IMR-90 (cell line): ENCODE results near the gene SNTG2. TPM values are rescaled to one million over a fixed set of nuclear protein-coding genes. Genes with fewer than 3 reads are reported as not detected.

ENCODE experiments used
- ATAC-seq: fragments of 200-7000 bp; cut with Tn5 transposase; 2 replicates; pipeline ENCODE4 v1.9.1; 2020; ENCODE audit warnings: low read depth, mild to moderate bottlenecking, moderate library complexity
- BruUV-seq: library from RNA; stranded (reverse); fragments of 400-500 nt; replicated peaks from 2 replicates; lab custom pipeline; 2021; lab: Mats Ljungman, UMichigan
- CTCF ChIA-PET: fragments of 300-600 bp; formaldehyde crosslinking; extraction: SDS; loops from one replicate; lab custom pipeline; 2021; ENCODE audit warnings: antibody characterized with exemption; lab: Yijun Ruan, JAX
- POLR2A ChIA-PET: fragments of 300-600 bp; sonication (Branson Sonifier 250); formaldehyde crosslinking; loops from one replicate; lab custom pipeline; 2022; ENCODE audit warnings: antibody characterized with exemption; ENCODE audit not compliant: unreplicated experiment; lab: Charles Lee
- DNase-seq: peaks from one replicate; pipeline ENCODE4 v3.0.0; 2013
- H2AFZ ChIP-seq: replicated peaks from 2 replicates; pipeline ENCODE3; 2013; ENCODE audit warnings: low read length, mild to moderate bottlenecking; ENCODE audit not compliant: poor library complexity
- H2AK5ac ChIP-seq: 2 replicates; pipeline ENCODE4 v1.6.1; 2013; ENCODE audit warnings: low read depth, low read length, inconsistent platforms
- H2AK9ac ChIP-seq: replicated peaks from 2 replicates; pipeline ENCODE3; 2013; ENCODE audit warnings: mild to moderate bottlenecking, low read depth, low read length, moderate library complexity; ENCODE audit not compliant: poor library complexity
- H2BK120ac ChIP-seq: 2 replicates; pipeline ENCODE4 v1.6.1; 2013; ENCODE audit warnings: low read depth, low read length, inconsistent platforms
- H2BK15ac ChIP-seq: 3 replicates; pipeline ENCODE4 v1.6.1; 2013; ENCODE audit warnings: low read depth, low read length, inconsistent platforms
- H2BK20ac ChIP-seq: 2 replicates; pipeline ENCODE4 v1.6.1; 2013; ENCODE audit warnings: low read depth, mild to moderate bottlenecking, inconsistent platforms, low read length, moderate library complexity
- H2BK5ac ChIP-seq: 2 replicates; pipeline ENCODE4 v1.6.1; 2013; ENCODE audit warnings: mild to moderate bottlenecking, low read depth, low read length, inconsistent platforms; ENCODE audit not compliant: poor library complexity, severe bottlenecking
- H3K14ac ChIP-seq: replicated peaks from 2 replicates; pipeline ENCODE4 v1.6.1; 2013; ENCODE audit warnings: low read depth, low read length, inconsistent platforms
- H3K18ac ChIP-seq: 2 replicates; pipeline ENCODE4 v1.6.1; 2013; ENCODE audit warnings: low read depth, low read length, control low read depth
- H3K23ac ChIP-seq: 2 replicates; pipeline ENCODE4 v1.6.1; 2013; ENCODE audit warnings: low read depth, low read length, inconsistent platforms
- H3K27ac ChIP-seq: 2 replicates; pipeline ENCODE4 v1.5.1; 2013; ENCODE audit warnings: mild to moderate bottlenecking, control low read depth, low read length; ENCODE audit not compliant: insufficient read depth
- H3K27me3 ChIP-seq: 2 replicates; pipeline ENCODE4 v1.6.1; 2013; ENCODE audit warnings: low read length; ENCODE audit not compliant: control insufficient read depth, insufficient read depth
- H3K36me3 ChIP-seq: 2 replicates; pipeline ENCODE4 v1.6.1; 2013; ENCODE audit warnings: low read length, mixed read lengths; ENCODE audit not compliant: control insufficient read depth, insufficient read depth
- H3K4ac ChIP-seq: 2 replicates; pipeline ENCODE4 v1.6.1; 2013; ENCODE audit warnings: low read depth, low read length, inconsistent platforms
- H3K4me1 ChIP-seq: 2 replicates; pipeline ENCODE4 v1.6.1; 2013; ENCODE audit warnings: low read length, mixed read lengths; ENCODE audit not compliant: control insufficient read depth, insufficient read depth
- H3K4me2 ChIP-seq: 2 replicates; pipeline ENCODE4 v1.6.1; 2013; ENCODE audit warnings: low read depth, mild to moderate bottlenecking, control low read depth, low read length, moderate library complexity
- H3K4me3 ChIP-seq: 2 replicates; pipeline ENCODE4 v1.5.1; 2013; ENCODE audit warnings: low read depth, mild to moderate bottlenecking, control low read depth, low read length, moderate library complexity; ENCODE audit not compliant: insufficient read depth
- H3K56ac ChIP-seq: 2 replicates; pipeline ENCODE4 v1.6.1; 2013; ENCODE audit warnings: low read length, inconsistent platforms; ENCODE audit not compliant: insufficient read depth; ENCODE audit errors: extremely low read depth
- H3K79me1 ChIP-seq, 2 experiments: 2 replicates each; pipeline ENCODE4 v1.6.1; 2013; ENCODE audit warnings: low read length in 2 of 2, inconsistent platforms in 1 of 2, low read depth in 1 of 2
- H3K9ac ChIP-seq: 2 replicates; pipeline ENCODE4 v1.6.1; 2013; ENCODE audit warnings: low read depth, low read length, control low read depth
- H3K9me1 ChIP-seq: 2 replicates; pipeline ENCODE4 v1.6.1; 2013; ENCODE audit warnings: low read length, inconsistent platforms; ENCODE audit not compliant: insufficient read depth
- H3K9me3 ChIP-seq: 2 replicates; pipeline ENCODE4 v1.6.1; 2013; ENCODE audit warnings: low read length; ENCODE audit not compliant: control insufficient read depth, insufficient read depth
- H4K20me1 ChIP-seq: 2 replicates; pipeline ENCODE4 v1.6.1; 2013; ENCODE audit warnings: low read length, inconsistent platforms; ENCODE audit not compliant: insufficient read depth
- H4K5ac ChIP-seq: 2 replicates; pipeline ENCODE4 v1.6.1; 2013; ENCODE audit warnings: mild to moderate bottlenecking, low read depth, low read length, control low read depth
- H4K8ac ChIP-seq, 2 experiments: 2 replicates each; pipeline ENCODE4 v1.6.1; 2013; ENCODE audit warnings: low read depth in 2 of 2, low read length in 2 of 2, control low read depth in 1 of 2, inconsistent platforms in 1 of 2
- H4K91ac ChIP-seq: 2 replicates; pipeline ENCODE4 v1.6.1; 2013; ENCODE audit warnings: low read depth, low read length, inconsistent platforms; ENCODE audit not compliant: insufficient read depth
- ELK1 ChIP-seq: fragments of 150-350 bp; IDR thresholded peaks from 2 replicates; pipeline ENCODE4 v1.6.1; 2016; ENCODE audit warnings: low read depth, mild to moderate bottlenecking, low read length, moderate library complexity, borderline replicate concordance
- WGBS, 2 experiments: methylation state at CpG; one replicate each; pipeline versions ENCODE4 v1.1.5 to v1.1.7; 2013; ENCODE audit warnings: missing lambda C conversion rate in 2 of 2; ENCODE audit not compliant: insufficient read length in 1 of 2; ENCODE audit errors: extremely low coverage in 2 of 2; 5-methylcytosine and 5-hydroxymethylcytosine counted together
- dilution Hi-C: fragments of 300-500 bp; cut with HindIII; formaldehyde crosslinking; loops from one replicate; pipeline ENCODE4 v1.14.3; 2018; ENCODE audit warnings: low sequenced_read_pairs; ENCODE audit not compliant: unreplicated experiment
- in situ Hi-C: fragments of 300-500 bp; cut with MboI; formaldehyde crosslinking; loops from 3 replicates; pipeline ENCODE4 v1.14.3; 2019; ENCODE audit warnings: low sequenced_read_pairs, inconsistent platforms, mixed read lengths
- intact Hi-C: fragments of 100-400 bp; cut with micrococcal nuclease; formaldehyde crosslinking; loops from 2 replicates; pipeline ENCODE4 v1.10.0; 2022
- polyA plus RNA-seq, 3 experiments: library from polyadenylated mRNA; depleted of rRNA; stranded (reverse); fragments of >200 nt; gene quantifications; 2 replicates each; pipeline ENCODE4 v1.2.3, GENCODE V29; 2012; ENCODE audit warnings: low replicate concordance in 1 of 3
- total RNA-seq: library from RNA; depleted of rRNA; stranded (reverse); fragments of >200 nt; gene quantifications from 2 replicates; pipeline ENCODE4 v1.2.3, GENCODE V29; 2012

Gene SNTG2
- total and polyA plus RNA-seq, 2 of the 4 experiments (the other 2 are of a cell fraction), result under 0.01 to 0.17 TPM

GRCh38 chr2:1125633-1126370 is 175.2 kb downstream of the SNTG2 start:
- CTCF ChIA-PET, result interaction anchor here (0.7 to 0.8 kb wide), 2 partner anchors 15 to 24 kb away, joined by 3 read pairs; no protein-coding TSS in a partner anchor

More at GRCh38 chr2:1125633-1126370, 175.2 kb downstream of the SNTG2 start:
- Histone ChIP-seq H4K91ac (no peak overlapping the region), H3K27ac (no peak overlapping the region), H3K9me3 (no peaks in the 10 kb centered on the region), H3K9ac (no peak overlapping the region), H4K8ac (no peak overlapping the region), H3K18ac (no peak overlapping the region), H3K4me3 (no peak overlapping the region), H3K56ac (no peak overlapping the region), H3K79me1 (no peaks in the 10 kb centered on the region), H2BK120ac (no peak overlapping the region), H3K27me3 (no peaks in the 10 kb centered on the region), H3K23ac (no peak overlapping the region), H3K36me3 (no peaks in the 10 kb centered on the region), H2BK5ac (no peak overlapping the region), H4K20me1 (no peaks in the 10 kb centered on the region), H2BK15ac (no peak overlapping the region), H2AK5ac (no peak overlapping the region), H3K4me2 (no peak overlapping the region), H3K4me1 (no peaks in the 10 kb centered on the region), H2BK20ac (no peak overlapping the region), H2AK9ac (no peak overlapping the region), H3K4ac (no peak overlapping the region), H3K14ac (no peak overlapping the region), H4K5ac (no peak overlapping the region), H2AFZ (no peak overlapping the region), H3K9me1 (no peaks in the 10 kb centered on the region)
- no TSS peak for BruUV-seq
- dilution Hi-C loops, result no loop called here
- WGBS, 2 experiments, result no CpG with 5 or more reads among the region's 3 CpGs
- ATAC-seq (no peak), DNase-seq (no peak)
- intact Hi-C loops, result no loop called here
- POLR2A ChIA-PET, result interaction anchor here (0.6 kb wide), 1 partner anchor 430 kb away, joined by 3 read pairs; no protein-coding TSS in a partner anchor
- no peak for TF ChIP-seq ELK1
- in situ Hi-C loops, result no loop called here
